SK-N-SH treated with all-trans-retinoic acid at 6 μM for 48 hours (cell line): ENCODE data around the gene ZDHHC11B.

ENCODE experiments used
- CSDC2 ChIP-seq: fragments of 250-450 bp; sonication (Bioruptor Pico); IDR thresholded peaks from 2 replicates; pipeline ENCODE4 v1.5.0; 2020; ENCODE audit warnings: mild to moderate bottlenecking, moderate library complexity
- ZFP3 ChIP-seq: fragments of 250-450 bp; sonication (Bioruptor Pico); IDR thresholded peaks from 2 replicates; pipeline ENCODE4 v1.5.0; 2020; ENCODE audit warnings: mild to moderate bottlenecking, moderate library complexity
- TF ChIP-seq, protein P1 (sequence below): fragments of 250-450 bp; sonication (Bioruptor Pico); IDR thresholded peaks from 2 replicates; pipeline ENCODE4 v1.8.0; 2020; ENCODE audit warnings: mild to moderate bottlenecking, moderate library complexity, borderline replicate concordance
- TF ChIP-seq, protein P2 (sequence below): fragments of 250-450 bp; sonication (Bioruptor Pico); IDR thresholded peaks from 2 replicates; pipeline ENCODE4 v1.5.1; 2021; ENCODE audit warnings: mild to moderate bottlenecking, moderate library complexity

DNA sequence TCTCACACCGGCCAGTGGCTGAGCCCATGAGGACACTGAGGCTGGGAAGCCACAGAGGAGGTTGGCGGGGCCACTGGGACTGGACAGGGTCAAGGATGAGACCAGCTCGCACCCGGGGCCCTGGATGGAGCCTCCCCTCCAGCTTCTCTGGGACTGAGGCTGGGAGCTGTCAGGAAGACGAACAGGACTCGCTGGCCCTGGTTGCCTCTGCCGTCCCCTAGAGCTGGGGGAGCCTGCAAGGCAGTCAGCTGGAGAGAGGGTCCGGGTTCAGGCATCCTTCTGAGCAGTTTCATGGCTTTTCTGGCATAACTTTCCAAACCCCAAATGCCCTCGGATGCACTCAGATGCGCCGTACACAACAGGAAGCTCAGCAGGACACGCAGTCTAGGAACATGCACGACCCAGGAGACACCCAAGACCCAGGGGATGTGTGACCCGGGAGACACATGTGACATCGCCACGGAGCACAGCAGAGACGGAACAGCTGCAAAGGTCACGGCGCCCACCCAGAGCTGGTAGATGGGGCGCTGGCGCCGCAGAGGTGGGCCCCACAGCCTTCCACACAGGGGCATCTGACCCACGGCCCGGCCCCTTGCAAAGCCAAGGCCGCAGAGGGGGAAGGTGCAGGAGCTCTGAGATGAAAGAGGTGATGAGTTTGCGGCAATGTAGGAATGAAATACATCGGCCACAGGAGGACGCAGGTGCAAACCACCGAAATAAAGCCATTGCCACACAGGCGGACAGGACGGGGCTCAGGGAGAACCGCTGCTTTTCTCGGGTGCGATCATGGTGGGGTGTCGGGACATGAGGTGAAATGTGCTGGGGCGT is 108.4 kb downstream of the ZDHHC11B start:
- TF ChIP-seq, protein P1, sequence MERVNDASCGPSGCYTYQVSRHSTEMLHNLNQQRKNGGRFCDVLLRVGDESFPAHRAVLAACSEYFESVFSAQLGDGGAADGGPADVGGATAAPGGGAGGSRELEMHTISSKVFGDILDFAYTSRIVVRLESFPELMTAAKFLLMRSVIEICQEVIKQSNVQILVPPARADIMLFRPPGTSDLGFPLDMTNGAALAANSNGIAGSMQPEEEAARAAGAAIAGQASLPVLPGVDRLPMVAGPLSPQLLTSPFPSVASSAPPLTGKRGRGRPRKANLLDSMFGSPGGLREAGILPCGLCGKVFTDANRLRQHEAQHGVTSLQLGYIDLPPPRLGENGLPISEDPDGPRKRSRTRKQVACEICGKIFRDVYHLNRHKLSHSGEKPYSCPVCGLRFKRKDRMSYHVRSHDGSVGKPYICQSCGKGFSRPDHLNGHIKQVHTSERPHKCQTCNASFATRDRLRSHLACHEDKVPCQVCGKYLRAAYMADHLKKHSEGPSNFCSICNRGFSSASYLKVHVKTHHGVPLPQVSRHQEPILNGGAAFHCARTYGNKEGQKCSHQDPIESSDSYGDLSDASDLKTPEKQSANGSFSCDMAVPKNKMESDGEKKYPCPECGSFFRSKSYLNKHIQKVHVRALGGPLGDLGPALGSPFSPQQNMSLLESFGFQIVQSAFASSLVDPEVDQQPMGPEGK (CRISPR knock-in tag) = no peak
- TF ChIP-seq ZFP3 = no peak
- TF ChIP-seq CSDC2 = no peak
- TF ChIP-seq, protein P2, sequence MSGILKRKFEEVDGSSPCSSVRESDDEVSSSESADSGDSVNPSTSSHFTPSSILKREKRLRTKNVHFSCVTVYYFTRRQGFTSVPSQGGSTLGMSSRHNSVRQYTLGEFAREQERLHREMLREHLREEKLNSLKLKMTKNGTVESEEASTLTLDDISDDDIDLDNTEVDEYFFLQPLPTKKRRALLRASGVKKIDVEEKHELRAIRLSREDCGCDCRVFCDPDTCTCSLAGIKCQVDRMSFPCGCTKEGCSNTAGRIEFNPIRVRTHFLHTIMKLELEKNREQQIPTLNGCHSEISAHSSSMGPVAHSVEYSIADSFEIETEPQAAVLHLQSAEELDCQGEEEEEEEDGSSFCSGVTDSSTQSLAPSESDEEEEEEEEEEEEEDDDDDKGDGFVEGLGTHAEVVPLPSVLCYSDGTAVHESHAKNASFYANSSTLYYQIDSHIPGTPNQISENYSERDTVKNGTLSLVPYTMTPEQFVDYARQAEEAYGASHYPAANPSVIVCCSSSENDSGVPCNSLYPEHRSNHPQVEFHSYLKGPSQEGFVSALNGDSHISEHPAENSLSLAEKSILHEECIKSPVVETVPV (CRISPR knock-in tag) = no peak
